Gastroesophageal sphincter (tissue), 4 donors: ENCODE measurements around the gene TM9SF3. TPM values are rescaled to one million over a fixed set of nuclear protein-coding genes. Genes with fewer than 3 reads are reported as not detected.

Source experiments
- ATAC-seq: fragments of 150-250 bp; one replicate; pipeline ENCODE4 v1.9.1; 2016; ENCODE audit warnings: mild to moderate bottlenecking, moderate library complexity
- H3K27ac ChIP-seq, 4 donors: fragments of 200-600 bp; sonication (generic) in 3 of 4; 1 replicate in 3 of 4; 2 replicates in 1 of 4; pipeline ENCODE4 v1.5.1; 2016 to 2019
- H3K27me3 ChIP-seq: fragments of 200-600 bp; sonication (generic); one replicate; pipeline ENCODE4 v1.5.1; 2019
- H3K36me3 ChIP-seq, 2 donors: fragments of 200-600 bp; sonication (generic); one replicate each; pipeline ENCODE4 v1.5.1; 2019; ENCODE audit warnings: control low read depth in 1 of 2
- H3K4me1 ChIP-seq, 3 donors: fragments of 200-600 bp; sonication (generic); 1 replicate in 2 of 3; 2 replicates in 1 of 3; pipeline ENCODE4 v1.5.1; 2016 to 2019; ENCODE audit warnings: control low read depth in 2 of 3
- H3K4me3 ChIP-seq, 2 donors: fragments of 200-600 bp; sonication (generic); one replicate each; pipeline ENCODE4 v1.5.1; 2019; ENCODE audit warnings: mild to moderate bottlenecking in 1 of 2, moderate library complexity in 1 of 2
- H3K9me3 ChIP-seq, 3 donors: fragments of 200-600 bp; sonication (generic); one replicate each; pipeline ENCODE4 v1.5.1; 2017 to 2019; ENCODE audit warnings: control low read depth in 2 of 3
- CTCF ChIP-seq, 4 experiments: fragments of 200-600 bp in 2 of 4; fragments of 450-650 bp in 2 of 4; sonication (generic) in 1 of 4; IDR thresholded peaks; one replicate each; pipeline ENCODE4 v1.5.1; 2017 to 2019; ENCODE audit warnings: antibody characterized with exemption in 4 of 4, mild to moderate bottlenecking in 2 of 4, moderate library complexity in 2 of 4
- EP300 ChIP-seq: sonication (generic); formaldehyde crosslinking; IDR thresholded peaks from one replicate; pipeline ENCODE4 v1.6.1; 2017; ENCODE audit warnings: antibody characterized with exemption, mild to moderate bottlenecking
- POLR2A ChIP-seq, 2 donors: fragments of 450-650 bp; IDR thresholded peaks; one replicate each; pipeline ENCODE4 v1.6.1; 2017; ENCODE audit warnings: antibody characterized with exemption in 2 of 2, mild to moderate bottlenecking in 2 of 2, moderate library complexity in 1 of 2
- POLR2AphosphoS5 ChIP-seq: sonication (generic); formaldehyde crosslinking; IDR thresholded peaks from one replicate; pipeline ENCODE4 v1.6.1; 2017; ENCODE audit warnings: antibody characterized with exemption
- WGBS, 2 donors: methylation state at CpG; one replicate each; pipeline ENCODE4 v1.1.5; 2018; ENCODE audit warnings: low coverage in 1 of 2; 5-methylcytosine and 5-hydroxymethylcytosine counted together
- total RNA-seq, 4 donors: library from RNA; depleted of rRNA; stranded (reverse); fragments of >200 nt; gene quantifications; one replicate each; pipeline ENCODE4 v1.1.0, GENCODE V29; 2016

TM9SF3 gene
- total RNA-seq, 4 donors from 2014 or later: 88.6 to 121 (median 114) TPM

- Histone ChIP-seq H3K27ac (no peak overlapping the region), H3K9me3 (no peaks in the 10 kb centered on the region), H3K4me3 (no peak overlapping the region), H3K36me3 (no peaks in the 10 kb centered on the region), H3K4me1 (peaks cover 0 to 23% (median 10%) of the 10 kb centered on the region in 3 donors), H3K27me3 (peaks cover 22% of the 10 kb centered on the region)
- no peak for ATAC-seq
- TF ChIP-seq POLR2A (IDR thresholded peaks at IDR 0.05) (no peak), CTCF (IDR thresholded peaks at IDR 0.05) (no peak), POLR2AphosphoS5 (no peak), EP300 (no peak)
- whole genome bisulfite sequencing, 2 donors: 70 to 80% methylated on average over 1 to 2 of the region's 3 CpGs
Measured at GRCh38 chr10:96509017-96509641, 77.7 kb downstream of the TM9SF3 start.

- TF ChIP-seq POLR2AphosphoS5: no peak
- TF ChIP-seq CTCF (IDR thresholded peaks at IDR 0.05): no peak
- TF ChIP-seq EP300: no peak
- TF ChIP-seq POLR2A (IDR thresholded peaks at IDR 0.05): no peak
- Histone ChIP-seq H3K9me3 (no peaks in the 10 kb centered on the region), H3K36me3 (no peaks in the 10 kb centered on the region), H3K27me3 (peaks cover 11% of the 10 kb centered on the region), H3K4me1 (peaks cover 0 to 2% (median 0%) of the 10 kb centered on the region in 3 donors), H3K4me3 (no peak overlapping the region), H3K27ac (no peak overlapping the region)
- no peak for ATAC-seq
- 100% methylated on average over 1 of the region's 2 CpGs; no CpG with 5 or more reads in 1 of the 2 donors for WGBS, 2 donors
Measured at GRCh38 chr10:96507044-96507443, 79.8 kb downstream of the TM9SF3 start.

- ATAC-seq: no peak
- TF ChIP-seq POLR2A (IDR thresholded peaks at IDR 0.05): no peak
- TF ChIP-seq EP300: no peak
- no peak for TF ChIP-seq POLR2AphosphoS5
- no peak for TF ChIP-seq CTCF (IDR thresholded peaks at IDR 0.05)
- WGBS, 2 donors: 51 to 53% methylated on average over 2 to 6 of the region's 12 CpGs
- Histone ChIP-seq H3K27me3 (peaks cover 10% of the 10 kb centered on the region), H3K36me3 (no peaks in the 10 kb centered on the region), H3K9me3 (no peaks in the 10 kb centered on the region), H3K4me3 (no peak overlapping the region), H3K4me1 (no peaks in the 10 kb centered on the region), H3K27ac (no peak overlapping the region)
Measured at GRCh38 chr10:96505150-96506136, 81.4 kb downstream of the TM9SF3 start.

GRCh38 chr10:96502561-96503282 is 84.1 kb downstream of the TM9SF3 start:
- H3K4me1 ChIP-seq: no peaks in the 10 kb centered on the region
- TF ChIP-seq EP300: no peak
- TF ChIP-seq POLR2A (IDR thresholded peaks at IDR 0.05): no peak
- no peak for TF ChIP-seq CTCF (IDR thresholded peaks at IDR 0.05)
- TF ChIP-seq POLR2AphosphoS5: no peak
- no peaks in the 10 kb centered on the region for H3K9me3 ChIP-seq
- no peak overlapping the region for H3K27ac ChIP-seq
- peaks cover 10% of the 10 kb centered on the region for H3K27me3 ChIP-seq
- 83 to 88% methylated on average over 3 to 7 of the region's 7 CpGs for WGBS, 2 donors
- no peak for ATAC-seq
- no peak overlapping the region for H3K4me3 ChIP-seq
- no peaks in the 10 kb centered on the region for H3K36me3 ChIP-seq
